Measurements from ENCODE around the gene DCDC1. TPM values are rescaled to one million over a fixed set of nuclear protein-coding genes. Genes with fewer than 3 reads are reported as not detected.

Gene DCDC1
- total and polyA plus RNA-seq, 12 donors: 0.07 to 1.5 (median 0.29) TPM; not detected in 1

- H3K27ac ChIP-seq: no peak overlapping the region
- no peaks in the 10 kb centered on the region for H3K9me3 ChIP-seq (replicated peaks in 1 of 3)
- 56 to 61% (median 60%) methylated on average over 2 of the region's 2 CpGs for WGBS, 4 donors
- no peaks in the 10 kb centered on the region for H3K36me3 ChIP-seq (replicated peaks in 1 of 2)
- intact Hi-C loops (cut with DNase I): no loop called here
- no peak for DNase-seq
- no peaks in the 10 kb centered on the region for H3K4me1 ChIP-seq (replicated peaks in 1 of 2)
- no peak for TF ChIP-seq POLR2A (IDR thresholded peaks at IDR 0.05)
- TF ChIP-seq, protein P1, sequence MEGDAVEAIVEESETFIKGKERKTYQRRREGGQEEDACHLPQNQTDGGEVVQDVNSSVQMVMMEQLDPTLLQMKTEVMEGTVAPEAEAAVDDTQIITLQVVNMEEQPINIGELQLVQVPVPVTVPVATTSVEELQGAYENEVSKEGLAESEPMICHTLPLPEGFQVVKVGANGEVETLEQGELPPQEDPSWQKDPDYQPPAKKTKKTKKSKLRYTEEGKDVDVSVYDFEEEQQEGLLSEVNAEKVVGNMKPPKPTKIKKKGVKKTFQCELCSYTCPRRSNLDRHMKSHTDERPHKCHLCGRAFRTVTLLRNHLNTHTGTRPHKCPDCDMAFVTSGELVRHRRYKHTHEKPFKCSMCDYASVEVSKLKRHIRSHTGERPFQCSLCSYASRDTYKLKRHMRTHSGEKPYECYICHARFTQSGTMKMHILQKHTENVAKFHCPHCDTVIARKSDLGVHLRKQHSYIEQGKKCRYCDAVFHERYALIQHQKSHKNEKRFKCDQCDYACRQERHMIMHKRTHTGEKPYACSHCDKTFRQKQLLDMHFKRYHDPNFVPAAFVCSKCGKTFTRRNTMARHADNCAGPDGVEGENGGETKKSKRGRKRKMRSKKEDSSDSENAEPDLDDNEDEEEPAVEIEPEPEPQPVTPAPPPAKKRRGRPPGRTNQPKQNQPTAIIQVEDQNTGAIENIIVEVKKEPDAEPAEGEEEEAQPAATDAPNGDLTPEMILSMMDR (IDR thresholded peaks at IDR 0.05): no peak
- no peak overlapping the region for H3K4me3 ChIP-seq
- no peaks in the 10 kb centered on the region for H3K27me3 ChIP-seq
Observed at GRCh38 chr11:31355131-31355530, 14.4 kb downstream of the DCDC1 start.

DNA sequence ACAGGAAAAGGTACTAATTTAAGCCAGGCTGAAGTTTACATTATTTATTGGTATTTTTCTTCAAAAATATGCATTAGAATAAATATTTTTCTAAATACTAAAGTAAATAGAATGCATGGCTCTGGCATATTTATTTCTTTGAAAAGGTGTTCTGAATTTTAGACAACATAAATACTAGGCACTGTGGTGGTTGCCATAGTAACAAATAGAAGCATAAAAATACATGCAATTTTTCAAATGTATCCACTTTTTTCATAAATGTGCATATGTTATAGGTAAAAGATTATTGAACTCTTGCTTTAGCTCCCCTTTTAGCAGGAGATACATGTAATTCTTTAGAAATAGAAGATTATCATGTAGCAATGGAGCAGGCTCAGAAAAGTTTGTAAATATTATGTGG lies 18.4 kb downstream of the DCDC1 start:
- no peak for DNase-seq
- H3K9me3 ChIP-seq (replicated peaks in 1 of 3): no peaks in the 10 kb centered on the region
- intact Hi-C loops (cut with DNase I): no loop called here
- no peaks in the 10 kb centered on the region for H3K4me1 ChIP-seq (replicated peaks in 1 of 2)
- no peaks in the 10 kb centered on the region for H3K27me3 ChIP-seq
- TF ChIP-seq POLR2A (IDR thresholded peaks at IDR 0.05): no peak
- TF ChIP-seq, protein P1 (IDR thresholded peaks at IDR 0.05): no peak
- H3K4me3 ChIP-seq: no peak overlapping the region
- no peak overlapping the region for H3K27ac ChIP-seq
- H3K36me3 ChIP-seq (replicated peaks in 1 of 2): no peaks in the 10 kb centered on the region

DNA sequence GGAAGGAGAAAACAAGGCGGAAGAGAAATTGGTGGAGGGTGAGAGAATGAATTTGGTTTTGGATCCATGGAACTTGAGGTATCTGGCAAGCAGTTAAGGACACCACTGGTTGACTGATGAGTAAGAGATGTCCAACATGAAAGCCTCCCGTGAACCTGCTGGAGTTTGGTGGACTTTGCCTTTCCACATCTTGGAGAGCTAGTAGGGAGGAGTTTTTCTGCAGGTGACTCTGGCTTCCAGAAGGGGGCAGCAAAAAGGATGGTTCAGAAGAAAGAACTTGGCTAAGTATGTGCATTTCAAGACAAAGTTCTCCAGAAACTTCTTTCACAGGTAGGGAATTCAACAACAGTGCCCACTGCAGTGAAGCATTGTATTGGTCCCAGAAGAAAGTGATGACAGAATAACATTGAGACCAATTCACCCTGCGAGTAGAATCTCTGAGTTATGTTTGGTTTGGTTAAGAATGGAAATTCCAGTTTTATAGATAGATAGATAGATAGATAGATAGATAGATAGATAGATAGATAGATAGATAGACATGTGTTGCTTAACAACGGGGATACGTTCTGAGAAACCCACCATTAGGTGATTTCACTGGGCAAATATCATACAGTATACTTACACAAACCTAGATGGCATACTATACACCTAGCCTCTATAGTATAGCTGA lies 28.5 kb downstream of the DCDC1 start:
- intact Hi-C loops (cut with DNase I): no loop called here
- Histone ChIP-seq H3K9me3 (replicated peaks in 1 of 3) (no peaks in the 10 kb centered on the region), H3K36me3 (replicated peaks in 1 of 2) (no peaks in the 10 kb centered on the region), H3K4me1 (replicated peaks in 1 of 2) (no peaks in the 10 kb centered on the region), H3K27ac (no peak overlapping the region), H3K4me3 (no peak overlapping the region), H3K27me3 (no peaks in the 10 kb centered on the region)
- TF ChIP-seq, protein P1 (IDR thresholded peaks at IDR 0.05): peak in 3 of 6 experiments; percentile 26 to 38 (median 26)
- TF ChIP-seq POLR2A (IDR thresholded peaks at IDR 0.05): no peak
- DNase-seq: peak in 1 of 7 donors; percentile 8
- WGBS, 4 donors: 78 to 86% (median 84%) methylated on average over 5 of the region's 5 CpGs

- H3K36me3 ChIP-seq (replicated peaks in 1 of 2): no peaks in the 10 kb centered on the region
- WGBS, 4 donors: 43 to 57% (median 50%) methylated on average over 2 of the region's 2 CpGs
- no peak overlapping the region for H3K27ac ChIP-seq
- DNase-seq: no peak
- no peaks in the 10 kb centered on the region for H3K9me3 ChIP-seq (replicated peaks in 1 of 3)
- TF ChIP-seq, protein P1 (IDR thresholded peaks at IDR 0.05): no peak
- no peaks in the 10 kb centered on the region for H3K4me1 ChIP-seq (replicated peaks in 1 of 2)
- intact Hi-C loops (cut with DNase I): no loop called here
- H3K27me3 ChIP-seq: no peaks in the 10 kb centered on the region
- no peak overlapping the region for H3K4me3 ChIP-seq
Observed at GRCh38 chr11:31337806-31338205, 31.7 kb downstream of the DCDC1 start.

Data from adrenal gland (tissue), 12 donors.